Ishikawa (cell line): ENCODE measurements around the gene ZSWIM9.

Source experiments
- EGR1 ChIP-seq: IDR thresholded peaks from 2 replicates; pipeline ENCODE4 v1.6.1; 2012
- FOXM1 ChIP-seq: IDR thresholded peaks from 2 replicates; pipeline ENCODE4 v1.6.1; 2012; ENCODE audit warnings: low read depth, borderline replicate concordance
- RAD21 ChIP-seq: IDR thresholded peaks from 2 replicates; pipeline ENCODE4 v1.6.1; 2012; ENCODE audit warnings: low read depth
- TAF1 ChIP-seq: IDR thresholded peaks from 2 replicates; pipeline ENCODE4 v1.6.1; 2012; ENCODE audit warnings: low read depth, mild to moderate bottlenecking
- TEAD4 ChIP-seq: IDR thresholded peaks from 2 replicates; pipeline ENCODE4 v1.6.1; 2012

DNA sequence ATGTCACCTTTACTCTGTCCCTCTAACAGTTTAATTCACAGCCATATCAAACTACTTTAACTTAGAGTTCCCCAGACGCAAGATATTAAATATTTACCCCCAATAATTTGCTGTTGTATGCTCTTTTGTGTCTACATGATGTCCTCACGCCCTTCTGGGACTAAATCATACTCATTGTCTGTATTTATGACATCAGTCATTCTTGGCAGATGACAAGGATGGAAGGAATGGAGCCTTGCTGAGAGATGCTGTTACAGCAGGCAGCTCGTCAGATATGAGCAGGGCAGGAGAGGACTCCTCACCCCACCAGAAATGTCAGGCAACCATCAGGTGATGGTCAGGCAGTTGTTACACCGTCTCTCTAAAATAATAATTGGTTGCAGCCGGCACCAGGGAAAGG, 43.5 kb downstream of the ZSWIM9 start:
- TF ChIP-seq EGR1: no peak
- TF ChIP-seq RAD21: no peak
- no peak for TF ChIP-seq TAF1
- no peak for TF ChIP-seq FOXM1
- no peak for TF ChIP-seq TEAD4
